NOMO-1 (cell line): ENCODE data around the gene NR4A2.

Experiments
- DNase-seq, 2 experiments: peaks; one replicate each; lab custom pipeline; 2025; ENCODE audit not compliant: unreplicated experiment in 2 of 2; lab: John Stamatoyannopoulos, UW

Gene NR4A2

DNA sequence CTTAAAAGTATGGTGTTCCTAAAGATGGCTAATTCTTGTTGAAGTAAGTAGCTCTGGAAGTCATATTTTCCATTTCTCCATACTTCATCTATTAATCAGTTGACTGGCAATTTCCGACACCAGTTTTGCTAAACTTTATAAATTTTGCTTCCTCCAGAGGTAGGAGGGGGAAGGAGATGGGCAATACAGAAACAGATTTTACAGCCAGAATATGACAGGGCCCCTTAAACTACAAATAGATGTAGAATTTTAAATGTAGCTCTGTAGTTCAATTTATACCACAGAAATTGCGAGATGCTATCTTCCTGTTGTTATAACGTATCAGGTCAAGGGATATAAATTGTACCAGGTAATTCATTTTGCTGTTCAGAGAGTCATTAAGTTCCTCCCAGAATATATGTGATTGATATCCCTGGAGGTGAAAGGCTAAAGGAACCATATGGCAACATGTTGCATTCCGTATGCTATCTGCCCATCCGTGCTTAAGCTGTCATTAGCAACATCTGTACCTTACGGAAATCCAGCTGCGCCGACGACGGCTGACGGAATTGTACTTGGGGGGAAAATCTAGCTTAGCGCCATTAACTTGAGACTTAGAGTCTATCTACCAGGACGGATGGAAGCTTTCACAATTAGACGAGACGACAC is 8.4 kb upstream of the NR4A2 start:
- DNase-seq = peak; percentile 62 to 66

- peak in 1 of 2 experiments; percentile 24 for DNase-seq
Observed at GRCh38 chr2:156340377-156340776, 7.9 kb upstream of the NR4A2 start.

- DNase-seq = peak; percentile 12 to 68
Observed at GRCh38 chr2:156339865-156340264, 7.3 kb upstream of the NR4A2 start.

GRCh38 chr2:156339110-156339847 is 6.8 kb upstream of the NR4A2 start:
- no peak for DNase-seq

GRCh38 chr2:156338578-156338977 is 6.1 kb upstream of the NR4A2 start:
- no peak for DNase-seq

DNA sequence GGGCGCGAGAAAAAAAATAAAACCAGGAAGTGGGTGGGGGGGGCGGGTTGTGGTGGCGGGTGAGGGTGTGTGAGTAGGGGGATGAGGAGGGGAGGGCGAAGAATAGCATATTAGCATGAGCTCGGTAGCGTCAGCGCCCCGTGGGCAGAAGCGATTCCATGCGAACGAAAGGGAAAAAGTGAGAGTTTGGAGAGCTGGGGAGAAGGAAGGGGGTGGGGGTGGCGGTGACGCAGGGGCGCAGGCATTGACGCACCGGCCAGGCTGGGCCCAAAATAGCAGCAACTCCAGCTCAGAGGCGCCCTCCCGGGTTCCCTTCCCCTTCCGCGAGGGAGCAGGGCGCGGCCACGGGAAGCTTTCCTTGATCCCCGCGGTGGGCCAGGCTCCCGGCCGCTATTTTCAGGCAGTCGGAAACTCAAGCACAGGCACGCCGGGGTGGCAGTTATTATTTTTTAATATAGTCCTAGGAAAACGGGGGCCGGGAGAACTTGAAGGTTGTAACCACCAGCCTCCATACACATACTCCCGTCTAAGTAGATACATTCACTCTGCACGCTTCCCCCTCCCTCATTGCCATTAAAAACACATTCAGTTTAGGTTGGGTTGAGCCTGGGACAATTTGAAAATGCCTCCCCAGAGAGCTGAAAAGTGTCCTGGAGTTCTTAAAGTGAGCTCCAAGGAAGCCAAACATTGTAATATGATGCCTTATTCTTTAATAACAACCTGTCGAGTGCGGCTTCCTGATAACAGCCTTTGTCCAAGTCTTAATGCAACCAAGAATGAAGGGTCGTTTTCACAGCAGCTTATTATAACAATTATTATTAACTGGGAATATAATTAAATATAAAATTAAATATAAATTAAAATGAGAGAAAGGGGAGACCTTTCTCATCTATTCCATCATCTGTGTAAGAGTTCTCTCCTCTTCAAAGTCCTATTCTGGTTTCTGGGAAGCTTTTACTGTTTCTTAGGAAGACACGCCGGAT is 2.3 kb upstream of the NR4A2 start:
- DNase-seq = peak; percentile 50 to 57

DNA sequence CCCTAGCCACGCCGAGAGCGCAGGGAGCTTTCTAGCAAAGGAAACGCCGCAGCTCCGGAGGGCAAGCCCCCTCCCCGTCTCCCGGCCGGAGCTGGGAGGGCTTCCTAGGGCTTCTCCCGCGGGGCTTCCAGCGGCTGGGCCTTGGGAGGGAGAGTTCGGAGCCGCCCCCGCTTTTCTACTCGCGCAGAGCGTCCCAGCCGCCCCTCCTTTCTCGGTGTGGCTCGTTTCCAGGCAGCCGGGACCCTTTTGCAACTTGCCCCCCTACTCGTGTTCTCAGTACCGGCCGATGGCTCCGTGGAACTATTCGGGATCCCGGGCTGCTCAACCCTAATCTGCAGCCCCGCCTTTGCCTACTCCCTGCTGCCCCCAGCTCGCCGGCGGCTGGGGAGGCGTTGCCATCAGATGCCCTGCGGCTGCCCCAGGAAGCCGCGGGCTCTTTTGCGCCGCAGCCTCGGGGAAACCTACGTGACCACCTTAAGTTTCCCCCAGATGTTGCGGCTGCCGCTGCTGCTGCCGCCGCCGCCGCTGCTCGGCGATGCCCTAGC is 1.5 kb upstream of the NR4A2 start:
- peak; percentile 50 to 58 for DNase-seq

- peak; percentile 52 to 57 for DNase-seq
Observed at GRCh38 chr2:156333274-156333950, 891 bp upstream of the NR4A2 start.

DNA sequence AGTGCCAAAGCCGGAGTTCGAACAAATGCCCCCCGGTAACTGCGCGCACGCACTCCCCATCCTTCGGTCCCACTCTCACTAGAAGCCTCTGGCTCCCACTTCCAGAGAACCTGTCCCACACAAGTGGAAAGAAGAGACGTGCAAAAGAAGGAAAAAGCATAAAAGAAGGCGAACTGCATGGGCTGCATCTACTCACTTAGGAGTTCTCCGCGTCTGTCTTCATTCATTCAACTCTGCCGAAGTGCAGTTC is 312 bp downstream of the NR4A2 start:
- DNase-seq = peak in 1 of 2 experiments; percentile 53

GRCh38 chr2:156331572-156332283 is 793 bp downstream of the NR4A2 start:
- DNase-seq = peak; percentile 78 to 92

DNA sequence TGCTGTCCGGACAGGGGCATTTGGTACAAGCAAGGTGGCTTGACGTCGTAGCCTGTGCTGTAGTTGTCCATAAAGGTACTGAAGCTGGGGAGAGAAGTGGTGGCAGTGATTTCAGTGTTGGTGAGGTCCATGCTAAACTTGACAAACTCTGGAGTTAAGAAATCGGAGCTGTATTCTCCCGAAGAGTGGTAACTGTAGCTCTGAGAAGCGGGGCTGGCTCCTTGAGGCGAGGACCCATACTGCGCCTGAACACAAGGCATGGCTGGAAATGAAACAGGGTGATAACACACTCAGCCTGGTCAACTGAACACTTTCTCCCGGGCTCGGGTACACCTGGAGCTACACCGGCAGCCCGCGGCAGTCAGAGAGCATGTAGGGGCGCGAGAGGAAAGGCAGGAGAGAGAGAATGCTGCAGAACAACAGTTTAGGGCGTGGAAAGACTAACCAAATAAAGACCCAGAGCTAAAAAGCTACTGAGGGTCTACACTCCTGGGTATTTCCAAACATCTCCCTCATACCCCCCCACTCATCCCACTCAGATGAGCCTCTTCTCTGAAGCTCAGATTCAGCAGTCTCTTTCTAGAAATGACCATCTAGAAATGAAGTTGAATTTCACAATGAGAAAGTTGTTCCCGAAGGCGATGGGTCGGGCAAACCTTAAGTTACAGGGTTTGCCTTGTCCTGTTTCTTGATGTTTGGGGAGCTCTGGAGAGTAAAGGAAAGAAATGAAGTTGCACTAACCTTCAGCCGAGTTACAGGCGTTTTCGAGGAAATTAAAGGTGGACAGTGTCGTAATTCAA is 2.4 kb downstream of the NR4A2 start:
- no peak for DNase-seq

DNA sequence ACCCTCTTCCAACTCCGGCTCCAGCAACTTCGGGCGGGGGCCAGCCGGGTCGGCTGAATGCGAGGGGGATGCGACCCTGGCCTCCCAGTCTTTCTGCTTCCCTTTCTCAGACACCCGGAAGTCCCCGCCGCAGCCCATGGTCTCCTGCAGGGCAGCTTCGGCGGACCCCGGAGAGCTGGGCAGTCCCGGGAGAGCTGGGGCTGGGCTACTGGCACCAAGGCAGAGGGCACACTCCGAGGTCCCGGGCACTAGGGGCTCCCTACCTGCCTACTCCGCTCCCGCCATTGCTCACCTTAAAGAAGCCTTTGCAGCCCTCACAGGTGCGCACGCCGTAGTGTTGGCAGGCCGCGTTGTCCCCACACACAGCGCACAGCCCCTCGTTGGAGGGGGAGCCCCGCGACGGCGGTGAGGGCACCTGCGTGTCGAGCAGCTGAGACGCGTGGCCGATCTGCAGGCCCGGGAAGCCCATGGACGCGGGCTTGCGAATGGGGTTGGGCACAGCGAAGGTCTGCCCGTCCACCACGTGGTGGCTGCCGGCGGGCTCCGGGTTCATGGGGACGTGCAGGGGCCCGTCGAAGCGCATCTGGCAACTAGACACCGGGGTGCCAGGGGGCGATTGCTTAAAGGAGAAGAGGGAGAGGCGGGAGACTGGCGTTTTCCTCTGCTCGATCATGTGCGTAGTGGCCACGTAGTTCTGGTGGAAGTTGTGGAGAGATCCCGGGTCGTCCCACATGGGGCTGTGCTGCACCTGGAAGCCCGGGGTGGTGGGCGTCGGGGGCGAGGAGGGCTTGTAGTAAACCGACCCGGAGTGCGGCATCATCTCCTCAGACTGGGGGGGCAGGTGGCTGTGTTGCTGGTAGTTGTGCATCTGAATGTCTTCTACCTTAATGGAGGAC is 3.2 kb downstream of the NR4A2 start:
- no peak for DNase-seq

DNA sequence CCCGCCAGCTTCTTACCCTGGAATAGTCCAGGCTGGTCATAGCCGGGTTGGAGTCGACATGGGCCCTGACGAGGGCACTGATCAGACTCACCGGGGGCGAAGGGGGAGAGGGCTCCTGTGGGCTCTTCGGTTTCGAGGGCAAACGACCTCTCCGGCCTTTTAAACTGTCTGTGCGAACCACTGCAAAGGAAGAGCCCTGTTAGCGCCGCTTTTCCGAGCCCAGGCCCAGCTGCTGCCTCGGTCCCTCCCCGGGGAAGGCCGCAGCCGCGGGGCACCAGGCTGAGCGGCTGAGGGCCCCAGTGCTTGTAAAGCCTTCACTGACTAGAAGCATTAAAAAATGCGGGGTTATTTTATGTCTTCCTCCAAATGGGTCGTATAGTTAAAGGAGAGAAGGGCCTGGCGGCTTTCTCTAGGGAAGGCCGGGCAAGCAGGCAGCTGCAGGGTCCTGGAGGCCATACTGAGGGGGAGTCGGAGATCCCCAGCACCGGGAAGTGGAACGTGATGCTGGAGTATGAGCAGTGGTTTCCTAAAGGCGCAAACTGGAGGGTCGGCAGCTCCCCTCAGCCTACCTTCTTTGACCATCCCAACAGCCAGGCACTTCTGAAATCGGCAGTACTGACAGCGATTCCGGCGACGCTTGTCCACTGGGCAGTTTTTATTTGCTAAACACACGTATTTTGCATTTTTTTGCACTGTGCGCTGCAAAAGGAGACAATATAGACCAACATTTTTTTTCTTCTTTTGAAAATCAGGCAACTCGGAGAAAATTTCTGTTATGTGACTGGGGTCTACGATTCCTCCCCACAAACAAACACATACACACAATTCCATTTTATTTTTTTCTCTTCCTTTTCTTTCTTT is 4.5 kb downstream of the NR4A2 start:
- no peak for DNase-seq

DNA sequence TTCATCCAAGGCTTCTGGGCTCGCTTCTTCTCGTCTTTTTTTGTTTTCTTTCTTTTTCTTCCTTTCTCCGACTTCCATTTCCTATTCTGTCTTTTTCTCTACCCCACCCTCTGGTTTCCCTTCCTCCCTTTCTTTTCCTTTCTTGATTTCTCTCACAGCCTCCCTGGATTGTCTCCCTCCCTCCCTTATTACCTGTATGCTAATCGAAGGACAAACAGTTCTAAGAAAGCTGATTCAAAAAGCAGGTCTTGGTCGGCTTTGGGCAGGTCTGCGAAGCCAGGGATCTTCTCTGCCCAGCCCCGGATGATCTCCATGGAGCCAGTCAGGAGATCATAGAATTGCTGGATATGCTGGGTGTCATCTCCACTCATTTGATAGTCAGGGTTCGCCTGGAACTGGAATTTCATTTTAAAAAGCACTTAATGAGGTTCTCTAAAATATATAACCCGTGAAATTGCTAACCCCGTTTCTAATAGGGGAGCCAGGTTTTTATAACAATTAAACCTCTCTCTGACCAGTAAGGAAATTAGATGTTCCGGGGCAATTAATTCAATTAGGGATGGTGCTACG is 5.9 kb downstream of the NR4A2 start:
- DNase-seq = no peak

- DNase-seq = no peak
Observed at GRCh38 chr2:156325688-156326525, 6.6 kb downstream of the NR4A2 start.

DNA sequence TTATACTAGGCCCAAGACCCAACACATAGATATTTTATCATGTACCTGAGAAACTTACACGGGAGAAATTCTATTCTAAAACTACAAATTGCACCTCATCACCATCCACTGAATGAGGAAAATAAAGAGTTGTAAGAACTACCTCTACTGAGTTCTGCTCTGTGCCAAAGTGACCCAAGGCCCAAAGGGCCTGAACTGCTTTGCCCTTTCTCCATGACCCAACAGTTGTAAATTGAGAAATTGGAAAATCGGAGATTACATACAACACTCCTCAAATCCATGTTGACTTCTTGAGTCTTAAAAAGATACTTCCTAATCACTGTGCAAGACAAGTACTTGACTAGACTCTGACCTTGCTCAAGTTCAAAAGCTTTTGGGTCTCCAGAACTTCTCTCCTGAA is 8.8 kb downstream of the NR4A2 start:
- no peak for DNase-seq
